Prostate gland (tissue), 2 donors: ENCODE data around the gene RTEL1. TPM values are rescaled to one million over a fixed set of nuclear protein-coding genes. Genes with fewer than 3 reads are reported as not detected.
A peak's percentile ranks its signal among the peaks of the same experiment; 100 is the strongest.

Experiments used
- DNase-seq: peaks from one replicate; pipeline ENCODE4 v3.0.0-alpha.2; 2019; ENCODE audit warnings: low spot score
- H3K27ac ChIP-seq, 2 donors: fragments of 200-600 bp; sonication (generic); 2 replicates each; pipeline ENCODE4 v1.5.1; 2017 to 2019
- H3K27me3 ChIP-seq: fragments of 200-600 bp; sonication (generic); replicated peaks from 2 replicates; pipeline ENCODE4 v1.5.1; 2019; ENCODE audit not compliant: insufficient read depth
- H3K36me3 ChIP-seq, 2 donors: fragments of 200-600 bp; sonication (generic); 1 replicate in 1 of 2; 2 replicates in 1 of 2; pipeline versions ENCODE4 v1.5.1 to v1.8.1; 2017 to 2019
- H3K4me1 ChIP-seq: fragments of 200-600 bp; sonication (generic); replicated peaks from 2 replicates; pipeline ENCODE4 v1.5.1; 2019
- H3K4me3 ChIP-seq, 2 donors: fragments of 200-600 bp; sonication (generic); 2 replicates each; pipeline ENCODE4 v1.5.1; 2017 to 2019
- H3K9me3 ChIP-seq: fragments of 200-600 bp; sonication (generic); 2 replicates; pipeline ENCODE4 v1.5.1; 2017
- CTCF ChIP-seq, 4 experiments: fragments of 200-600 bp in 2 of 4; fragments of 450-650 bp in 2 of 4; sonication (generic) in 2 of 4; IDR thresholded peaks; 1 replicate in 3 of 4; 2 replicates in 1 of 4; pipeline ENCODE4 v1.5.1; 2016 to 2019; ENCODE audit warnings: antibody characterized with exemption in 4 of 4, mild to moderate bottlenecking in 2 of 4, moderate library complexity in 2 of 4
- POLR2A ChIP-seq: fragments of 450-650 bp; IDR thresholded peaks from one replicate; pipeline ENCODE4 v1.6.1; 2016; ENCODE audit warnings: antibody characterized with exemption, mild to moderate bottlenecking
- POLR2AphosphoS5 ChIP-seq: sonication (generic); formaldehyde crosslinking; IDR thresholded peaks from one replicate; pipeline ENCODE4 v1.6.1; 2017; ENCODE audit warnings: antibody characterized with exemption
- WGBS: methylation state at CpG from one replicate; pipeline ENCODE4 v1.1.5; 2018; 5-methylcytosine and 5-hydroxymethylcytosine counted together
- intact Hi-C: fragments of 100-400 bp; cut with DNase I; formaldehyde crosslinking; loops from one replicate; pipeline ENCODE4 v1.14.2; 2022
- total RNA-seq, 2 donors: library from RNA; depleted of rRNA; stranded (reverse); fragments of >200 nt; gene quantifications; one replicate each; pipeline ENCODE4 v1.1.0, GENCODE V29; 2016

RTEL1 gene
- total RNA-seq, 2 donors from 2014 or later, result 21.8 to 42.6 TPM

- TF ChIP-seq CTCF (IDR thresholded peaks at IDR 0.05) (peak in 1 of 4 experiments; percentile 24), POLR2A (peak; percentile 56), POLR2AphosphoS5 (peak; percentile 79)
- H3K36me3 ChIP-seq, result peaks cover 0 to 23% of the 10 kb centered on the region in 2 donors
- peaks cover 17% of the 10 kb centered on the region for H3K4me1 ChIP-seq
These were observed 49.6 kb downstream of the RTEL1 start, which contains the start of the genes ARFRP1 and ZGPAT for GRCh38 chr20:63707558-63708300. Gene ARFRP1 (minus strand): TSS chr20:63707976. CDS start chr20:63707091, 885 bp downstream. Gene ZGPAT (plus strand): TSS chr20:63708039. CDS start chr20:63708581, 542 bp downstream.

GRCh38 chr20:63708301-63709148 is 50.4 kb downstream of the RTEL1 start:
- DNase-seq, result no peak
- Histone ChIP-seq H3K27me3 (no peaks in the 10 kb centered on the region), H3K9me3 (no peaks in the 10 kb centered on the region), H3K36me3 (peaks cover 0 to 21% of the 10 kb centered on the region in 2 donors), H3K4me3 (peak overlapping the region; percentile 84 to 91), H3K4me1 (peaks cover 17% of the 10 kb centered on the region), H3K27ac (peak overlapping the region; percentile 70 to 73)
- no peak for TF ChIP-seq POLR2A
- no peak for TF ChIP-seq POLR2AphosphoS5
- TF ChIP-seq CTCF (IDR thresholded peaks at IDR 0.05), result no peak
- WGBS, result 33% methylated on average over 35 of the region's 67 CpGs
- intact Hi-C loops, result loop anchor here (2.0 to 5.0 kb wide), 2 partner anchors 30 to 51 kb away; partner anchors contain the start of genes RTEL1 and SLC2A4RG

More at GRCh38 chr20:63707558-63708300, 49.6 kb downstream of the RTEL1 start, which contains the start of the genes ARFRP1 and ZGPAT:
- no peaks in the 10 kb centered on the region for H3K27me3 ChIP-seq
- DNase-seq, result peak; percentile 73
- WGBS, result under 1% methylated on average over 57 of the region's 98 CpGs
- H3K27ac ChIP-seq, result peak within 1 kb of the TSS; percentile 70 to 73
- no peaks in the 10 kb centered on the region for H3K9me3 ChIP-seq
- intact Hi-C loops, result loop anchor here (2.0 to 5.0 kb wide), 2 partner anchors 31 to 50 kb away; partner anchors contain the start of genes RTEL1 and SLC2A4RG
- H3K4me3 ChIP-seq, result peak within 1 kb of the TSS; percentile 84 to 91

- Histone ChIP-seq H3K27ac (no peak overlapping the region), H3K4me1 (peaks cover 17% of the 10 kb centered on the region), H3K4me3 (no peak overlapping the region), H3K27me3 (no peaks in the 10 kb centered on the region), H3K9me3 (no peaks in the 10 kb centered on the region), H3K36me3 (peaks cover 0 to 15% of the 10 kb centered on the region in 2 donors)
- 92% methylated on average over 17 of the region's 17 CpGs for WGBS
- no peak for DNase-seq
- no peak for TF ChIP-seq CTCF (IDR thresholded peaks at IDR 0.05)
- no peak for TF ChIP-seq POLR2AphosphoS5
- TF ChIP-seq POLR2A, result no peak
- intact Hi-C loops, result loop anchor here (2.0 to 5.0 kb wide), 2 partner anchors 30 to 52 kb away; partner anchors contain the start of genes RTEL1 and SLC2A4RG
These were observed 51.0 kb downstream of the RTEL1 start for GRCh38 chr20:63709149-63709527.

GRCh38 chr20:63711085-63711645 is 53.1 kb downstream of the RTEL1 start:
- Histone ChIP-seq H3K4me1 (peaks cover 17% of the 10 kb centered on the region), H3K27ac (no peak overlapping the region), H3K36me3 (no peaks in the 10 kb centered on the region), H3K4me3 (no peak overlapping the region), H3K9me3 (no peaks in the 10 kb centered on the region), H3K27me3 (no peaks in the 10 kb centered on the region)
- WGBS, result 85% methylated on average over 12 of the region's 12 CpGs
- intact Hi-C loops, result no loop called here
- no peak for DNase-seq
- no peak for TF ChIP-seq POLR2AphosphoS5
- TF ChIP-seq CTCF (IDR thresholded peaks at IDR 0.05), result no peak
- no peak for TF ChIP-seq POLR2A
